Spleen (tissue), 11 donors: ENCODE data around the gene AMIGO1. TPM values are rescaled to one million over a fixed set of nuclear protein-coding genes. Genes with fewer than 3 reads are reported as not detected.

Experiments
- DNase-seq: peaks from one replicate; pipeline ENCODE4 v3.0.0-alpha.2; 2020
- H3K27ac ChIP-seq, 8 donors: fragments of 200-600 bp; sonication (generic) in 7 of 8; 1 replicate in 4 of 8; 2 replicates in 4 of 8; pipeline versions ENCODE4 v1.5.0 to v1.8.0; 2016 to 2021; ENCODE audit warnings: inconsistent platforms in 4 of 8, mild to moderate bottlenecking in 4 of 8, moderate library complexity in 1 of 8
- H3K27me3 ChIP-seq, 7 donors: fragments of 200-600 bp; sonication (generic) in 6 of 7; replicated peaks in 1 of 7; 1 replicate in 4 of 7; 2 replicates in 3 of 7; pipeline versions ENCODE4 v1.5.0 to v1.8.0; 2016 to 2021; ENCODE audit warnings: inconsistent platforms in 3 of 7, mild to moderate bottlenecking in 1 of 7
- H3K36me3 ChIP-seq, 6 donors: fragments of 200-600 bp; sonication (generic) in 5 of 6; 1 replicate in 4 of 6; 2 replicates in 2 of 6; pipeline versions ENCODE4 v1.5.0 to v1.8.0; 2016 to 2021; ENCODE audit warnings: inconsistent platforms in 2 of 6
- H3K4me1 ChIP-seq, 6 donors: fragments of 200-600 bp; sonication (generic) in 5 of 6; 1 replicate in 3 of 6; 2 replicates in 3 of 6; pipeline versions ENCODE4 v1.5.0 to v1.8.0; 2016 to 2021; ENCODE audit warnings: inconsistent platforms in 3 of 6
- H3K4me3 ChIP-seq, 8 donors: fragments of 200-600 bp; sonication (generic) in 7 of 8; 1 replicate in 4 of 8; 2 replicates in 4 of 8; pipeline versions ENCODE4 v1.5.0 to v1.8.0; 2016 to 2021; ENCODE audit warnings: inconsistent platforms in 4 of 8, mild to moderate bottlenecking in 4 of 8, moderate library complexity in 2 of 8
- H3K9me3 ChIP-seq, 8 donors: fragments of 200-600 bp; sonication (generic) in 7 of 8; 1 replicate in 4 of 8; 2 replicates in 4 of 8; pipeline versions ENCODE4 v1.5.0 to v1.8.0; 2016 to 2021; ENCODE audit warnings: inconsistent platforms in 4 of 8
- CTCF ChIP-seq, 11 experiments: fragments of 200-600 bp in 7 of 11; fragments of 450-650 bp in 4 of 11; sonication (generic) in 4 of 11; IDR thresholded peaks in 8 of 11; conservative IDR thresholded peaks in 3 of 11; 1 replicate in 7 of 11; 2 replicates in 4 of 11; pipeline versions ENCODE4 v1.4.0 to v1.8.0; 2016 to 2021; ENCODE audit warnings: antibody characterized with exemption in 11 of 11, inconsistent platforms in 4 of 11, mild to moderate bottlenecking in 1 of 11
- POLR2A ChIP-seq, 3 donors: fragments of 450-650 bp; IDR thresholded peaks; one replicate each; pipeline ENCODE4 v1.5.1; 2017; ENCODE audit warnings: antibody characterized with exemption in 3 of 3, mild to moderate bottlenecking in 1 of 3
- POLR2AphosphoS5 ChIP-seq, 3 donors: sonication (generic); formaldehyde crosslinking; IDR thresholded peaks; one replicate each; pipeline ENCODE4 v1.5.1; 2017; ENCODE audit warnings: antibody characterized with exemption in 3 of 3
- WGBS, 5 donors: extraction: QIAGEN DNeasy Blood & Tissue Kit in 3 of 5; methylation state at CpG; one replicate each; pipeline versions ENCODE4 v1.1.5 to v1.1.7; 2013 to 2018; 5-methylcytosine and 5-hydroxymethylcytosine counted together
- intact Hi-C: fragments of 100-400 bp; cut with DNase I; formaldehyde crosslinking; loops from one replicate; pipeline ENCODE4 v1.15.0; 2023; ENCODE audit warnings: low total_unique reads
- polyA plus RNA-seq, 3 donors: library from polyadenylated mRNA; stranded (reverse); fragments of 200-250 nt; gene quantifications; one replicate each; pipeline ENCODE4 v1.2.1, GENCODE V29; 2013
- total RNA-seq, 7 donors: library from RNA; depleted of rRNA in 3 of 7; stranded (reverse); fragments of >200 nt in 3 of 7; fragmentation: NEBNext Ultra II Directional in 4 of 7; extraction: Animal tissue kit (Norgen Biotek cat#: 25700) in 4 of 7; gene quantifications; one replicate each; pipeline versions ENCODE4 v1.1.0 to v1.2.1, GENCODE V29; 2016 to 2021
- donor health status: healthy with polysubstance abuse.
- donor health status: DM: no; HTN: no; CAD: no; lungs with moderate emphysema.
- donor health status: DM: no; HTN: no; CAD: no.
- donor health status: Bipolar disorder and iron deficiency.
- donor health status: healthy.
- donor health status: DM: no; HTN: no; CAD: no.
- donor health status: DM: yes; HTN: yes; CAD: no.

AMIGO1 gene
- total and polyA plus RNA-seq, 10 donors: 0.57 to 8.5 (median 5.4) TPM

GRCh38 chr1:109490934-109491302, 18.6 kb downstream of the AMIGO1 start:
- peaks cover 0 to 55% (median 2%) of the 10 kb centered on the region in 6 donors for H3K36me3 ChIP-seq
- TF ChIP-seq POLR2AphosphoS5 (IDR thresholded peaks at IDR 0.05) (peak in 2 of 3 donors; percentile 52), CTCF (IDR thresholded peaks at IDR 0.05 in 8 of 11, conservative IDR thresholded peaks at IDR 0.05 in 3 of 11) (peak in 1 of 11 experiments; percentile 2), POLR2A (IDR thresholded peaks at IDR 0.05) (no peak)
- H3K4me3 ChIP-seq: no peak overlapping the region
- H3K27me3 ChIP-seq: no peaks in the 10 kb centered on the region
- intact Hi-C loops: loop anchor here (2.0 kb wide), 1 partner anchor 42 kb away; no protein-coding TSS in a partner anchor
- peaks cover 19 to 84% (median 53%) of the 10 kb centered on the region in 6 donors for H3K4me1 ChIP-seq
- 74 to 92% (median 84%) methylated on average over 10 to 11 of the region's 11 CpGs for WGBS, 5 donors
- peak; percentile 83 for DNase-seq
- H3K9me3 ChIP-seq: no peaks in the 10 kb centered on the region
- peak overlapping the region in 6 of 8 donors; percentile 14 to 64 (median 50) for H3K27ac ChIP-seq

- Histone ChIP-seq H3K27me3 (no peaks in the 10 kb centered on the region), H3K4me3 (no peak overlapping the region), H3K36me3 (peaks cover 0 to 51% (median 0%) of the 10 kb centered on the region in 6 donors), H3K27ac (peak overlapping the region in 6 of 8 donors; percentile 14 to 64 (median 50)), H3K4me1 (peaks cover 14 to 84% (median 50%) of the 10 kb centered on the region in 6 donors), H3K9me3 (no peaks in the 10 kb centered on the region)
- TF ChIP-seq POLR2A (IDR thresholded peaks at IDR 0.05) (no peak), POLR2AphosphoS5 (IDR thresholded peaks at IDR 0.05) (no peak), CTCF (IDR thresholded peaks at IDR 0.05 in 8 of 11, conservative IDR thresholded peaks at IDR 0.05 in 3 of 11) (peak; percentile 64 to 92 (median 84))
- intact Hi-C loops: loop anchor here (2.0 kb wide), 1 partner anchor 43 kb away; no protein-coding TSS in a partner anchor
- WGBS, 5 donors: 85 to 97% (median 91%) methylated on average over 3 to 11 of the region's 11 CpGs
- DNase-seq: peak; percentile 84
These were observed 19.2 kb downstream of the AMIGO1 start for GRCh38 chr1:109490029-109490933.

GRCh38 chr1:109488696-109489095, 20.8 kb downstream of the AMIGO1 start:
- peaks cover 0 to 51% (median 0%) of the 10 kb centered on the region in 6 donors for H3K36me3 ChIP-seq
- H3K27ac ChIP-seq: peak overlapping the region in 4 of 8 donors; percentile 26 to 51 (median 32)
- intact Hi-C loops: no loop called here
- H3K4me1 ChIP-seq: peaks cover 12 to 85% (median 51%) of the 10 kb centered on the region in 6 donors
- WGBS, 5 donors: 79 to 88% (median 83%) methylated on average over 11 to 12 of the region's 12 CpGs
- TF ChIP-seq POLR2AphosphoS5 (IDR thresholded peaks at IDR 0.05) (no peak), POLR2A (IDR thresholded peaks at IDR 0.05) (no peak), CTCF (IDR thresholded peaks at IDR 0.05 in 8 of 11, conservative IDR thresholded peaks at IDR 0.05 in 3 of 11) (no peak)
- H3K4me3 ChIP-seq: no peak overlapping the region
- DNase-seq: no peak
- H3K27me3 ChIP-seq: no peaks in the 10 kb centered on the region
- H3K9me3 ChIP-seq: no peaks in the 10 kb centered on the region

GRCh38 chr1:109488201-109488600, 21.3 kb downstream of the AMIGO1 start:
- intact Hi-C loops: no loop called here
- DNase-seq: no peak
- Histone ChIP-seq H3K36me3 (peaks cover 0 to 51% (median 0%) of the 10 kb centered on the region in 6 donors), H3K4me1 (peaks cover 9 to 83% (median 48%) of the 10 kb centered on the region in 6 donors), H3K9me3 (no peaks in the 10 kb centered on the region), H3K4me3 (no peak overlapping the region), H3K27me3 (no peaks in the 10 kb centered on the region), H3K27ac (peak overlapping the region in 2 of 8 donors; percentile 37 to 51)
- 73 to 86% (median 84%) methylated on average over 4 to 5 of the region's 5 CpGs for WGBS, 5 donors
- no peak for TF ChIP-seq POLR2A (IDR thresholded peaks at IDR 0.05)
- no peak for TF ChIP-seq POLR2AphosphoS5 (IDR thresholded peaks at IDR 0.05)
- no peak for TF ChIP-seq CTCF (IDR thresholded peaks at IDR 0.05 in 8 of 11, conservative IDR thresholded peaks at IDR 0.05 in 3 of 11)
